ENCODE measurements around the gene HEPN1.

The HEPN1 gene

DNA sequence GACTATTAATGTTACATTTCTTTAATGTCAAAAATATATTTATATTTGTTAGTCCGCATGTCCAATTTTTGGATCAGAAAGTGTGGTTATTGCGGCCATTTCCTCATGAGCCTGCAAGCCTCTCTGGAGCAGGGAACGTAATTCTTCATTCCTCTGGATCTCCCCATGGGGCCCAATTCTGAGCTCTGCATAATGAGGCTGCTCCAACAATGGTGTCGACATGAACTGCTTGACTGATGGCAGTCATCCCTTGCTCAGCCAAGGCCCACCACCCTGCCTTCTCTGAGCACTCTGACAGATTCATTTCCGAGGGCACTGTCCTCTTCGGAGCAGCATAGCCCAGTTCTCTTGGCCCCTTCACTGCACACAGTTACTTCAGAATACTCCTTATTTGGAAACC is 19.9 kb downstream of the HEPN1 start:
- no peak for TF ChIP-seq CTCF (IDR thresholded peaks at IDR 0.05)

DNA sequence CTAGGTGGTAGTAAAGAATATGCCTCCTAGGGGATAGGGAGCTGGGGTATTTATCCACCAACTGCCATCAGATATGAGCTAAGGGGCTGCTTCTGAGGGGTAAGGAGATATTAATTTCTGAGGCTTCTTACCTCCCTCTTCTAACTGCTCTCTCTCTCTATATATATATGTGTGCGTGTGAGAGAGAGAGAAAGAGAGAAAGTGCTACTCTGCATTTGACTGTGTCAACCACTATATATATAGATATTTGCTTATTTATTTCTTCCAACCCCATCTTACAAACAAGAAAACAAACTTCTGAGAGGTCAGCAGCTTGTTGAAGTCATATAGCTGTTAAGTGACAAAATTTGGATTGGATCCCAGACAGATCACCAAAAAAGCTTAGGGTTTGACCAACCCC is 22.7 kb downstream of the HEPN1 start:
- TF ChIP-seq CTCF (IDR thresholded peaks at IDR 0.05) = no peak

DNA sequence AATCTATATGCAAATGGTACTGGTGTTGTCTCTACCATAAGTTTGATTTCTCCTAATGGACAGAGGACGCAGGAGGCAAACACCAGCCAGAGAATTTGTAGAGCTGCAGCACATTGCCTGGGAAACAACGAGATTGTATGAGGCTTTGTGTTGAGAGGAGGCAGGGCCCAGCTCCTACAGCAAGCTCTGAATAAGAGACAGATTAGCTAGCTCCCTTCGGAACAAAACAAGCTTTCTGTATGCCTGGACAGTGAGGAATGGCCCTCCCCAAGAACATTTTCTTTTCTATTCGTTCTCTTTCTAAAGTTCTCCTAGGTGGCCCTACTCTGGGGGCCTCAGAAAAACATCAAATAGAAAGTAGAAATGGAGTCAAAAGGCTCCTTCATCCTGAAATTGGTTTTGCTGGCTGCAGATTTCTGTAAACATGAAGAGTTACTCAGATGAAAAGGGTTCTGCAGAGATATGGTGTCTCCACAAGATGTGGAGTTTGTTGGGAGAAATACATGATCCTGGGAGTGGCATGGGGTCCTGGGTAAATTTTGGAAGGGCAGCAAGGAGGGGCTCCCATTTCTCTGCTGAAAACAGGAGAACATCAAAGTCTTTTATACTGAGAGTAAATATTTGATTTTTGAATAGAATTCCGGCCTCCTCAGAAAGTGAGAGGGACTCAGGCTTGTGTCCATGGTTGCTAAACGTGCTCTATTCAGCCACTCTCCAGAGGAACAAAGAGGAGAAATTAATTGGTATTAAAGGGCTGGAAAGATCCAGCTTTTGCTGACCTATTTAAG is 23.6 kb downstream of the HEPN1 start:
- TF ChIP-seq CTCF (IDR thresholded peaks at IDR 0.05) = no peak

GRCh38 chr11:124943254-124943616 is 24.2 kb downstream of the HEPN1 start:
- TF ChIP-seq CTCF (IDR thresholded peaks at IDR 0.05) = no peak

GRCh38 chr11:124943741-124944140 is 24.7 kb downstream of the HEPN1 start:
- no peak for TF ChIP-seq CTCF (IDR thresholded peaks at IDR 0.05)

- TF ChIP-seq CTCF (IDR thresholded peaks at IDR 0.05) = no peak
Observed at GRCh38 chr11:124944565-124944964, 25.5 kb downstream of the HEPN1 start.

DNA sequence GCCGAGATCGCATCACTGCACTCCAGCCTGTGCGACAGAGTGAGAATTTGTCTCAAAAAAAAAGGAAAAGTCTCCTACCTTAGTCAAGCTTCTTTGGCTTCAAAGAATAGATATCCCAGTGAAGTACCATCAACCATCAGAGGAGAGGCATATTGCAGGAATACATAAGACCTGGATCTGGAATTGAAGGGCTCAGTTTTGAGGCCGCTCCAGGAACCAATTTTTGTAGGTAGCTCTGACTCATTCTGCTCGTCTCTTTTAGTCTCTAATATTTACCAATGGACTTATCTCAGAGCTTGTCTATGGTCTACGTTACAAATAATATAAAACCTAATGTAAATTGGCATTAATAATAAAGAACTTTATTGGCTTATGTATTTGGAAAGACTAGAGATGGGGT is 26.8 kb downstream of the HEPN1 start:
- no peak for TF ChIP-seq CTCF (IDR thresholded peaks at IDR 0.05)

DNA sequence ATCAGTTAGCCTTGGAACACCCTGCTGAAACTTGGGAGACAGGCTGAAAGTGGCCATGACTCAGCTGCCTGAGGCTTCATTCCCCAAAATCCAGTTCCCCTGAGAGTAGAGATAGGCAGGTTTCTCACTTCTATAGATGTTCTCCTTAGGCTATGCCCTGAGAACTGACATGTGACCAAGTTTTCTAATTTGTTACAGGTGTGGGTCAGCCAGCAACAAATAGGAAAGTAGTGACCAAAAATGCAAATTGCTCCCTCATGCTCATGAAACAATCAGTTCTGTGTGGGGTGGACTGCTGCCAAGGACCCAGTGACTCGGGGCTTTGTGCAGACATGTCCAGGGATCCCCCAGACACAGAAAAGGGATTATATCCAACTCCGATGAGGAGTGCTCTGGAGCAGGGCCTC is 27.7 kb downstream of the HEPN1 start:
- TF ChIP-seq CTCF (IDR thresholded peaks at IDR 0.05) = no peak

All from LNCAP (cell line).